ENCODE data around the gene SPATS2L.

- TF ChIP-seq EZH2 (IDR thresholded peaks at IDR 0.05; ENCODE audit: borderline replicate concordance, low read length), result no peak
- no peak for TF ChIP-seq CTCF (conservative IDR thresholded peaks at IDR 0.05 in 1 of 2, IDR thresholded peaks at IDR 0.05 in 1 of 2; ENCODE audit: extremely low read depth in 1 of 2, insufficient read depth in 1 of 2, low read depth in 1 of 2, low read length in 2 of 2)
These were observed 32.2 kb downstream of the SPATS2L start for GRCh38 chr2:200338692-200339091.
